Activated CD4-positive, CD25-positive, alpha-beta regulatory T cell treated with anti-CD3 and anti-CD28 coated beads, Interleukin-2, amount 50 U/mL, for 16 hours (primary cell): ENCODE results near the gene COL23A1.
"Not testable (repeated sequence)": the region's sequence is repeated elsewhere in the genome, so short reads cannot be mapped to it uniquely, and the experiment has no call there.

ENCODE experiments used
- DNase-seq: peaks from one replicate; pipeline ENCODE4 v3.0.0-alpha.2; 2020; ENCODE audit warnings: low read depth, low spot score

COL23A1 gene

DNA sequence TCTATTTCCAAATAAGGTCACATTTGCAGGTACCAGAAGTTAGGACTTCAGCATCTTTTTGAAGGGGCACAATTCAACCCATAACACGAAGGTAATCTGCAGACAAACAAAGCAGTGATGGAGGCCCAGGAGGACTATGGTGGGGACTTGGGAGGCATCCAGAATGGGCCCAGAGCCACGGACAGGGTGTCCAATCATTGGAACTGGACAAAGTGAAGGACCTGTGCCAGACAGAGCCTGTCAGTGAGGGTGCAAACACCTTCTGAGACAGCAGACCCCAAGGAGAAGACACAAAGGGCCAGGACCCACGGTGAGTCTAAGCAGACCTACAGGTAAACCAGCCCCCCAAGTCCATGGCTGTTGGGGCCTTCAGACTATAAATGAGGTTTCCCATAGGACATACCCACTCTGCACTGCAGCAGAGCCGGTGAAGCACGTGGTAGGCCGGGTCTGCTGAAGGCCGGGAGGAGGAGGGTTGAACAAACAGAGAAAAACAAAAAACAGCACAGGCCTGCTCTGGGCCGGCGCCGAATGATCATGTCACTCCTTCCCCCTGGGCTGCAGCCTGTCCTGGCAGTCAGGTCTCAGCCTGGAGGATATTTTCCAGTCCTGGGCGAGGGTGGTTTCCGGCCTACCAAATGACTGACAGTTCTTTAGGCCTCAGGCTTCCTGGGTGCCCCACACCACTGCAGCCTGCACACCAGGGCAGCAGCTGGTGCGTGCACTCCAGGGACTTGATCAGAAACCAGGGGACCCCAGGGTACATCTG is 84.4 kb downstream of the COL23A1 start:
- DNase-seq = no peak

DNA sequence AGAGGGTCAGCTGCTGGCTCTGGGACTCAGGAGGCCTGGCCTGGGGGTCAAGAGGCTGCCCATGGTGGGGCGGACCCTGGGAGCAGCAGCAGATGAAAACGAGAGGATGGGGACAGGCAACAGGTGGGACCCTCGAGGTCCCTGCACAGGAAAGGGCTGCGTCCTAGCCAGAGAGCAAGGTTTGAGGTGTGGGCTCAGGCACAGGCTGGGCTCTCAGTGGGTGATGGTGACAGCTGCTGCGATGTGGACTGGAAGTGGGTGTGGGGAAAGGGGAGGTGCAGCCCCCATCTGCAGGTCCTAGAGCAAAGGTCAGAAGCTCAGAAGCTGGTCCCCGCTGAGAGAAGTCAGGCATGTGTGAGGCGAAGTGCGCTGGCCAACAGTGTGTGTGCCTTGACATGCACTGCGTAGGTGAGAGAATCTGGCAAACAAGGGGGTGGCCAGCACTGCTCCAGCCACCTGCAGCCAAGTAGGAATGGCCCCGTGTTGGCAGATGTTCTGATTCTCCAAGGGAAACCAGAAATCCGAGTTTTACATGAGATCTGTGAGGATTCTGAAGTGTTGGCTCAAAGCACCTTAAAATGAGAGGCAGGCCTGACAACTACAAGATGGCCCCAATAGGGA is 85.7 kb downstream of the COL23A1 start:
- no peak for DNase-seq

DNA sequence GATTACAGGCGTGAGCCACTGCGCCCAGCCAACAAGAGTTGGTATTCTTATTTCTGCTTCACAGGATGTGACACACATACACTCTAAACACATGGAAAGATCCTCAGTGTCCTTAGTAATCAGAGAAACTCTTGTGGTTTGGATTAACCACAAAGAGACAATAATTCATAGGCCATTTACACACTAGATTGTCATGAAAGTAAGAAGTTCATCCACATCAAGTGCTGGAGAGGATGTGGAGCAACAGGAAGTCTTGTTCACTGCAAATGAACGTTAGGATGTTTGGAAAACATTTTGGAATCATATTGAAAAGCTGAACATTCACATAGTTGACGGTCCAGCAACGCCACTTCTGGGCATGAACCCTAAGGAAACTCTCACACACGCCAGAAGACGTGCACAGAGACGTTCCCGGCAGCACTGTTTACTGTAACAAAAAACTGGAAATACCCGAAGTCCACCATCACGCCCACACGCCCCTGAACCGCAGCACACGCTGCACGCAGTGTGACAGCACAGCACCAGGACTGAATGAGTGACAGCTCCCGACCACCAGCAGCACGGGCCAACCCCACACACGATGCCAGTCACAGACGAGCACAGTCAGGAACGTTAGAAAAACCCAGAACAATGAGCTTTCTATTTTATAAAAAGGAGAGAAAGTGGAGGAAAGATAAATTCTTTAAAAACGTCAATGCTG is 87.6 kb downstream of the COL23A1 start:
- no peak for DNase-seq

DNA sequence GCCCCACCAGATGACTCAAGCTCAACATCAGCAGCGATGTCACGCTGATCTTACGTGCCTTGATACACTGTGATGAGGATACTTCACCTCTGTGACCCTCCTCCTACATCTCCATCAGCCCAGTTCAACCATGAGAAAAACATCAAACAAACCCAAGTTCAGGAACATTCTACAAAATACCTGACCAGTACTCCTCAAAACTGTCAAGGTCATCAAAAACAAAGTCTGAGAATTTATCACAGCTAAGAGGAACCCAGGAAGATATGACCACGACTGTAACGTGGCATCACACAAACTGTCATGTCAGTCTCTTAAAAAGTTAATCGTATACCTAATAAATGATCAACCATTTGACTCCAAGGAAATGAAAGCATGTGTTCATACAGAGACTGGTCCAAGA is 90.8 kb downstream of the COL23A1 start:
- DNase-seq = no peak

DNA sequence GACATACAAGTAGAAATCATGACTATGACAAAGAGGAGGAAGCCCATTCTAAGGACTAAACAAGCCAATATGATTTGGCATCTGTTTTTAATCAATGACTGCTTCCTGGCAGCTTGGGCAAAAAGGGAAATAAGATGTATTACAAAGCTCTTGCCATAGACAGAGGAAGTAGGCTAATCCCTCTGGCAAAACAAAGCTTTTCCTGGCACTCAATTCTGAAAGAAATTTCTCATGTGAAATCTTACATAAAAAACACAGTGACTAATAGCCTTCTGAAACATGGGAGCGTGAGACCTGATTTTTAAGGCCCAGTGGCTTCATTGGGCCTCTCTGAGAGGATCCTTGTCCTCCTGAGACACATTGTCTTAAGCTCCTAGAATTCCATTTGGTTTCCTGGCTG is 93.6 kb downstream of the COL23A1 start:
- no peak for DNase-seq

DNA sequence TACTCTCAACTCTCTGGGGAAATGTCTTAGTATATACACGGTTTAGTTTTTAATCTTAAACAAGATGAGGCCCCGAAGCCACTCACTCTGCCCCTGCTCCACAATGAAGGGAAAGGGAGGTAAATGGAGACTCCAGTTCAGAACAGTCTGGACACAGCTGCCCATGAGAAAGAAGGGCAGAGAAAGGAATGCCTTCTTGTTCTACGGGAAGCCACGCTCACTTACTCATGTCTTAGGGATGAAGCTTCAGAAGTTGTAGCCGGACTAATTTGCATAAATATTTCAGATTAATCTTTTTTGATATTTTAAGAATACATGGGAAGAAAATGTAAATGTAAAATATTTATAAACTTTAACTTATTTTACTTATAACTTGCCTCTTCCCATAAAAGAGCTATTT is 94.0 kb downstream of the COL23A1 start:
- DNase-seq = no peak

DNA sequence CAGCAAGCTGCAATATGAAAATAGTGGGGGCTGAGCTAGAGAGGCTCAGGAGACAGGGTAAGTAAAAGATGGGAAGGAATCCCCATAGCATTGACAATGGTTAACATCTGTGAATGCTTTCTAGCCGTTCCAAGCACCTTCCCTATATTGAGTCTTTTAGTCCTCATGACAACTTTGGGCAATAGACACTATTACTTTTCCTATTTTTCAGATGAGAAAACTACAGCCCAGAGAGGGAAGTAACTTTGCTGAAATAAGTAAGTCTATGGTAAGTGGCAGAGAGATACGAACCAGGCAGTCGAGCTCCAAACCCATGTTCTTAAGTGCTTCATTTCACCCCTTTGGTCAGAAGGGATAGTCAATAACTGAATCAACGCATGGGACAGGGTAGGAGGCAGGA is 94.5 kb downstream of the COL23A1 start:
- DNase-seq = no peak

DNA sequence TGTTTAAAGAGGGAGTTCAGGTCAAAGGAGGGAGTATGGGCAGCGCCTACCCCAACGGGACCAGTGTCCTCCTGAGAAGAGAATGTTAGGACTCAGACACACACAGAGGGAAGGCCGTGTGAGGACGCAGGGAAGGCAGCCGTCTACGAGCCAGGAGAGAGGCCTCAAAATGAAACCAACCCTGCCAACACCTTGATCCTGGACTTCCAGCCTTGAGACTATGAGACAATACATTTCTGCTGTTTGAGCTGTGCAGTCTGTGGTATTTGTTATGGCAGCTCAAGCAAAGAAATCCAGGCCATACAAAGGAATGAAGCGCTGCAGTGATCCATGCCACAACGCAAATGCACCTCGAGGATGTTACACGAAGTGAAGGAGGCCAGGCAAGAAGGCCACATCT is 97.9 kb downstream of the COL23A1 start:
- DNase-seq = no peak

DNA sequence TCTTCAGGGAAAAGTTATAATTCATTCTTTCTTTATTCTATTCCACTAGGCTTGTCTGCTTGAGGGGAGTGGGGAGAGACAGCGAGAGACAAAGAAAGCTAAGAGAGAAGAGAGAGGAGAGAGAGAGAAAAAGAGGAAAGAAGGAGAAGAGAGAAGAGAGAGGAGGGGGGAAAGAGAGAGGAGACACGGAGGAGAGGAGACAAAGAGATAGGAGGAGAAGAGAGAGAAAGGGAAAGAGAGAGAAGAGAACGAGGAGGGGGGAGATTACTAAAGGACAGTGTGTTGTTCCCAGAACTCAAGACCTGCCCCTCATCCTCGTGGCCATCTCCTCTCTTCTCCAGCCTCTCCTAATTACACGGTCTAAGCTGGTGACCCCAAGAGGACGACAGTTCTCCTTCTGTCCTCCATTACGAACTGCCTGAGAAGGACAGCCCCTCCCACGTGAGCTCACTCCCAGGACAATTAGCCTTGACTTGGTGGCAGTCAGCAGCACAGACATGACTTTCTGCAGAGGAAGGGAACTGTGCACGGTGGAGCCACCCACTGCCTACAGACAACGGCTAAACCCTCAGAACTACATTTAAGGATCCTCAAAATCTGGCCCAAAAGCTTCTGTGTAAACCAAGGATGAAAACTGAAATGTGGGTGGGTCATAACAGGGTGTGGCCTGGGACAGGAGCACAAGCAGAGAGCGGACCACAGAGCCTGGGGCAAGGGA is 99.1 kb downstream of the COL23A1 start:
- no peak for DNase-seq

DNA sequence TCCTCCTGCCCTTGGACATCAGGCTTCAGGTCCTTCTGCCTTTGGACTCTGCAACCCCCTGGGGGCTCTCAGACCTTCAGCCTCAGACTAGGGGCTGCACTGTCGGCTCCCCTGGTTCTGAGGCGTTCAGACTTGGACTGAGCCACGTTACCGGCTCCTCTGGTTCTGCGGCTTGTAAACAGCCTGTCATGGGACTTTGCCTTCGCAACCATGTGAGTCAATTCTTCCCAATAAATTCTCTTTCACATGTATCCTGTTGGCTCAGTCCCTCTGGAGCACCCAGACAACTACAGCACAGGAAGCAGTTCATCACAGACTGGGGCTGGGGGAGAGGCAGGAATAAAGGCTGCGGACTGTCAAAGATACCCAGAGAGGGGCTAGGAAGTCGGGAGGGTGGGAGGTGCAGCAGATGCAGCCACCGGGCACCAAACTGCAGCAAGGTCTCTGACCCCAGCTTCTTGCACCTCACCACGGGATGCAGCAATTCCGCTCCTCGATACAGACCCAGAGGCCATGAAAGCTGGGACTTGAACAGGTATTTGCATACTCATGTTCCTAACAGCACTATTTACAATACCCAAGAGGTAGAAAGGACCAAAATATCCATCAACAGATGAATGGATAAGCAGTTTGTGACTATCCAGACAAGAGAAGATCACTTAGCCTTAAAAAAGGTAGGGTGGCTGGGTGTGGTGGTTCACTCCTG is 100.8 kb downstream of the COL23A1 start:
- no peak for DNase-seq

DNA sequence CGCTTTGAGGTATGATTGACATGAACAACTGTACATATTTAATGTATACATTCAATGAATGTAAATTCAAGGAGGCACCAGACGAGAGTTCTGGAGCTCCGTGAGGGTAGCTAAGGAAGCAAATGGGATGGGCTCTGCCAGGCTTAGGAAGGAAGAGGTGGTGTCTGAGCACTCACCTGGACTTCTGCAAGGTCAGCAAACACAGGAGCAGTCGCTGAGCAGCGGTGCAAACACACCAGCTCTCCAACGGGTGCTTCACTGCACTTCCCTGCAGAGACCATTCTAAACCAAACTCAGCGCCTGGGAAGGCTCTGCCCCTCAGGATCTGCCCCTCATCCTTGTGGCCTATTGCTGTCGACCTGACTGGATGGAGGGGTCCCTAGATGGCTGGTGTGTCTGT is 101.5 kb downstream of the COL23A1 start:
- no peak for DNase-seq

DNA sequence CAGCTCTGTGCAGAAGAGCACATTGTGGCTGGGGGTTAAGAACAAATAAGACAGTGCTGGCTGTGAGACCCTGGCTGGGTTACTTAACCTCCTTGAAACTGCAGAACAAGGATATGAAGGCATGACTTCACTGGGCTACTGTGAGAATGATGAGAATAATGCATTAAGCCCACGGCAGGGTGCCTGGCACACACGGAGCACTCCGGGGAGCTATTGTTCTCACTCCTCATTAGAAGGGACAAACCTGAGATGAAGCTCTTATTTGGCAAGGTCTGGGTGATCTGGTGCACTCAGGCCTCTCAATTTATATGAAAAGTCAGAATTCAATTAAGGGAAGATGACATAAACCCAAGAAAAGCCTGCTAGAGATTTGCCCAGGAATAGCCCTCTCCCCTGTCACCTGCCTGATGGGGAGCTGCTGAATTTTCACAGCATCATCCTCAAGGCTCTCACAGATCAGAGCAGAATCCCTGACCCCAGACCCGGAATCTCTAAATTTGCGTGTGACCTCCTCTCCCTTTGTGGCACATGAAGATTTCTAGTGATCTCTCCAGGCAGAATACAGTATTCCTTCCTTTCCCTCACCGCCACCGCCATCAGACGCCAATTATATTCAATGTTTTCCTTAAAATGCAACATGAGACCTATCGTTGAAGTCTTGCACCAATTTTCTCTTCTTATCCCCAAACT is 102.1 kb downstream of the COL23A1 start:
- DNase-seq = no peak

DNA sequence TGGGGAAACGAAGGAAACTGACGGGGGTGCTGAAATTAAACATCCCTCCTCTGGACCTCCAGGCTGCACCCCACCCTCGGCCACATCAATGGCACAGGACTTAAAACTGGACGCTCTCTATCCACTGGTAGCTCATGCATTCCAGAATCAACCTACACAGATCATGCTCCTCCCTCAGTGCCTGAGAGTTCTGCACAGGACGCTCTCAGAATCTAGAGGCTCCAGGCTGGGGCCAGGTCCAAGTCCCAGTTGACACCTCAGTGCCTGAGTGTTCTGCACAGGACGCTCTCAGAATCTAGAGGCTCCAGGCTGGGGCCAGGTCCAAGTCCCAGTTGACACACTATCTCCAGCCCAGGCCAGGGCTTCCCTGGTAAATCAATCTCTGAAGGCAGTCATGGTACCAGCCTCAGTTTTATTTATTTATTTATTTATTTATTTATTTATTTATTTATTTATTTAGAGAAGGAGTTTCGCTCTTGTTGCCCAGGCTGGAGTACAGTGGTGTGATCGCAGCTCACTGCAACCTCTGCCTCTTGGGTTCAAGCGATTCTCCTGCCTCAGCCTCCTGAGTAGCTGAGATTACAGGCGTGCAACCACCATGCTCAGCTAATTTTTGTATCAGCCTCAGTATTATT is 103.2 kb downstream of the COL23A1 start:
- DNase-seq = not testable (repeated sequence)

DNA sequence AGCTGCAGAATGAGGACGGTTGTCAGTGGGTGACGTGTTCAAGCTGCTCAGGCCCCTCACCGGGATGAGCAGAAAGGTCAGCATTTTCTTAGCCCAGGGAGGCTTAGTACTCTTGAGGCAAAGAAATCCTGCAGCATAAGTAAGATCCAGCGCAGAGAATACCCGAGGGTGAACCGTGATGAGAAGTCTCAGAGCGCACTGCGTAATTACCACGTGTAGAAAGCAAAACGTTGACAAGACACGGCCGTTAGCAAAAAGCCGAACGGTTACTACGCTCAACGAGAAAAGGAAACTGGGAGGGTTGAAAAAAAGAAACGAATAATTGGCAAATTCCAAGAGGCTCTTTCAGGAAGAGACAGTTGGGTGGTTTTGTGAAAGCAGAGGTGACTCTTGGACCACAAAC is 104.0 kb downstream of the COL23A1 start:
- DNase-seq = no peak

DNA sequence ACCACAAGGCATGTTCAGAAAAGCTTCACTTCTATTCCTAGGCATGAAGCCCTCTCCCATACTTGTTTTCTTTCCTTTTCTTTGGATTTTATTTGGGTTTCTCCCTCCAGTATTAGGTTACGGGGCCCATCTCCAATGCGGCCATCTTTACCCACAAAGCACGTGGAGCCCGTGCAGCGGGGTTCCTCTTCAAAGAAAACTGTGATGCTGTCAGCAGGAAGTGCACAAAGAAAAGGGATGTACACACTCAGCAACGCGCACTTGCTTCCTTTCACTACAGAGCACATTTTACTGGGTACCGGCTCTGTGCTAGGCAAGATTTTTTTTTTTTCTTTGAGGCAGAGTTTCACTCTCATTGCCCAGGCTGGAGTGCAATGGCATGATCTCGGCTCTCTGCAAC is 106.6 kb downstream of the COL23A1 start:
- DNase-seq = no peak

DNA sequence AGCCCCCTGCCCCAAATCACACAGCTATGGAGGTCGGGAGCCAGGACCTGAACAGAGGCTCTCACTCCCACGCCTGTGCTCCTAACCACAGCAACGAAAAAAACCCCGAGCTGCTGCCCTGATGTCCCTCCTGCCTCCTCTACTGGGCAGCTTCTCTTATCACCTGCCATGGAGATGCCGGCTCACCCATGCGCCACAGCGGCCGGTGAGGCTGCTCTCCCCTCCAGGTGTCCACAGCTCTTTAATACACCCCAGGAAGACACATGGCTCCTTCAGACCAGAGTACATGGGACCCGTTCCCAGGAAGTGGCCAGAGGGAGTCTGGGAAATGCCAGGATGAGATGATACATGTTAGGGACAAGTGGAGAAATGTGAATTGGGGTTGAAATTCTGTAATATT is 110.9 kb downstream of the COL23A1 start:
- no peak for DNase-seq

DNA sequence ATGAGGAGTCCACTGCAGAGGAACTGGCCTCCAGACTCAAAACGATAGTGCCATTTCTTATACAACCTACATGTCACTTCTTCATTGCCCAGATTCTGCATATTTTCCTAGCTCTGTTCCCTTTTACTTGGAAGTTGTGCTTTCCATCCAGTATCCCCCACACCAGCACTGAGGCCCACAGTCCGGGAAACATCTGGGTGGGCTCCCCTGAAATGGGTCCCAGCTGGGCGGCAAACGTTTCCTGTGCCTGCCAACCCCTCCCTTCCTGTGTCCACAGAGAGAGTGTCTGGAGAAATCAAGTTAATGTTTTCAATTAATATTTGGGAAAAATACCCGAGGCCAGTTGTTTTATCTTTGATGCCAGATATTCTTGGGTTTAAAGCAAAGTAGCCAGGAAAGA is 111.8 kb downstream of the COL23A1 start:
- no peak for DNase-seq

DNA sequence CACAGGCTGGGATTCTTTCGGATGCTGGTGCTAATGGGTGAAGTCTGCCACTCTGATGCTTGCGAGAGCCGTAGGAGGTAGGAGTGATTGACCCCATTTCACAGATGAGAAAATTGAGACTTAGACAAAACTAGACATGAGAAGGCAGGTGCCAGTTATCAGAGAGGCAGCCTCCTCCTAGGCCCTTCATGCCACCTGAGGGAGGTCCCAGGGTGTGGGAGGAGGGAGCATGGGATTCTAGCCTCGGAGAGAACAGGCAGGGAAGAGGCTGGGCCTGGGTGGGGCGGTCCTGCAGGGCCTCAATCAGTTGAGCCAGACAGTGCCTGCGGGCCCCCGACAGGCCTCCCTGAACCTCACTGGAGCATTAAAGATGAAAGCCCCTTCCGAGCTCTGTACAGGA is 112.4 kb downstream of the COL23A1 start:
- DNase-seq = no peak

DNA sequence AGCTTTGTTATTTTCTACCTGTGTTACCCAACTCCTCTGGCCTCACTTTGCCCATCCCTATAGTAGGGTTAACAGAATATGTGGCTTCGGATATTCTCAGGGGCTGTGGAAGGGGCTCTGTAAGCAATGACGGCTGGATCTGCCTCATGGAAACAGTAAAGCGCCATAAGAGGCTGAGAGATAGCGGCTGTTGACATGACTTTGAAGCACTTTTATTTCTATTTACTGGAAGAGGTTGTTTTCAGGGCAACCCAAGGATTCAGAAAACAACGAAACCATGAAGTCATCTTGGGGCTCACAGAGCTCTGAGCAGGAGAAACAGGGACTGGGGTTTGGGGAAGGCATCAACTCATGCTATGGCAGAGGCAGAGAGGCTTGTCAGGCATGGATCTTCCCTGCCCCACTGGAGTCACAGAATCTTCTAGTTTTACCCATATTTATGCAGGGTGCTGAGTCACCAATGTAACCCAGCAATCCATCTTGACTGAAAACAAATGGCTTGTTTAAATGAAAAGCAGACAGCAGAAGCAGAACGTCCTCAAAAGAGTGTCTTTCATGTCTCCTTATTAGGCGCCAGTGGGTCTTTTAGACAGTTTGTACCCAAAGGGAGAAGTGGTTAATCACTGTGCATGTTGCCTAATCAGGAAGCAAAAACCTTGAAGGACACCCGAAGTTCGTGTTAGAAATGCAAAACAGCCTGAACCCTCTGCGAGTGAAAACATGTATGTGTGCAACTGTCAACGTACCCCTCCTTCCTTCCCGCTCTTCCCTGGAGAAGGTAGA is 113.0 kb downstream of the COL23A1 start:
- DNase-seq = no peak

DNA sequence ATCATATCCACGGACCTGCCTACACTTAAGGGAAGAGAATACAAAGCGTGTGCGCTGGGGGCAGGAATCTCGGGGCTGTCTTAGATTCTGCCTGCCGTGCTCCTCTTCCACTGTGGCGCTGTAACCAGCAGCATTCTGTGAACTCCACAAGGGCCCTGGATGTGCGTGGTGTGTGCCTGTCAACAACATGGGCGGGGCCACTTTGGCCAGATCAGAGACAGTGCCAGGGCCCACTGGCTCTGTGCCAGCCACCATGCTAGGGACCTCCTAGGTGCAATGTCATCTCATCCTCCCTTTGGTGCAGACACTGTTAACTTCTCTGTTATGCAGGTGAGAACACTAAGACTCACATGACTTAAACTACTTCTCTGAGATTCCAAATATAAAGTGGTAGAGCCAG is 113.7 kb downstream of the COL23A1 start:
- DNase-seq = no peak
